AG04450 (cell line): ENCODE data around the gene OR2AK2. TPM values are rescaled to one million over a fixed set of nuclear protein-coding genes. Genes with fewer than 3 reads are reported as not detected.

Source experiments
- CTCF ChIA-PET: fragments of 300-600, 350-600 bp; formaldehyde crosslinking; extraction: SDS; loops from one replicate; lab custom pipeline; 2022; ENCODE audit warnings: antibody characterized with exemption, inconsistent platforms; lab: Charles Lee
- POLR2A ChIA-PET: fragments of 350-600 bp; formaldehyde crosslinking; extraction: SDS; loops from one replicate; lab custom pipeline; 2021; ENCODE audit warnings: antibody characterized with exemption, inconsistent platforms; lab: Yijun Ruan, JAX
- DNase-seq: peaks from one replicate; pipeline ENCODE4 v3.0.0-alpha.2; 2011; ENCODE audit warnings: low read depth, low spot score
- H3K27ac ChIP-seq: one replicate; pipeline ENCODE4 v1.5.1; 2012; ENCODE audit warnings: low read depth, low read length, control low read depth
- H3K27me3 ChIP-seq: one replicate; pipeline ENCODE4 v1.6.0; 2012; ENCODE audit warnings: low read length; ENCODE audit not compliant: control insufficient read depth, insufficient read depth
- H3K4me3 ChIP-seq: 2 replicates; pipeline ENCODE4 v1.5.1; 2011; ENCODE audit warnings: mild to moderate bottlenecking, low read depth, low read length, control low read depth
- H3K9me3 ChIP-seq: 2 replicates; pipeline ENCODE4 v1.5.1; 2012; ENCODE audit warnings: low read length; ENCODE audit not compliant: control insufficient read depth, insufficient read depth
- polyA plus RNA-seq: library from polyadenylated mRNA; depleted of rRNA; stranded (reverse); fragments of >200 nt; gene quantifications from 2 replicates; pipeline ENCODE4 v1.2.3, GENCODE V29; 2011; rRNA removed
- small RNA-seq: library from RNA; depleted of rRNA; stranded (forward); fragments of <200 nt; gene quantifications from one replicate; pipeline ENCODE3, GENCODE V24; 2012; ENCODE audit warnings: low read depth; ENCODE audit not compliant: insufficient read length
- TF ChIP-seq, protein P1 (sequence below): IDR thresholded peaks from 2 replicates; pipeline ENCODE4 v1.5.1; 2011; ENCODE audit warnings: low read depth, low read length, control low read depth, inconsistent platforms

The OR2AK2 gene
- polyA plus RNA-seq, 1 experiment = not detected

- H3K9me3 ChIP-seq = peaks cover 5% of the 10 kb centered on the region; the same call in 1 of the 2 replicates
- H3K27ac ChIP-seq = no peak overlapping the region
- H3K27me3 ChIP-seq = no peaks in the 10 kb centered on the region
- TF ChIP-seq, protein P1, sequence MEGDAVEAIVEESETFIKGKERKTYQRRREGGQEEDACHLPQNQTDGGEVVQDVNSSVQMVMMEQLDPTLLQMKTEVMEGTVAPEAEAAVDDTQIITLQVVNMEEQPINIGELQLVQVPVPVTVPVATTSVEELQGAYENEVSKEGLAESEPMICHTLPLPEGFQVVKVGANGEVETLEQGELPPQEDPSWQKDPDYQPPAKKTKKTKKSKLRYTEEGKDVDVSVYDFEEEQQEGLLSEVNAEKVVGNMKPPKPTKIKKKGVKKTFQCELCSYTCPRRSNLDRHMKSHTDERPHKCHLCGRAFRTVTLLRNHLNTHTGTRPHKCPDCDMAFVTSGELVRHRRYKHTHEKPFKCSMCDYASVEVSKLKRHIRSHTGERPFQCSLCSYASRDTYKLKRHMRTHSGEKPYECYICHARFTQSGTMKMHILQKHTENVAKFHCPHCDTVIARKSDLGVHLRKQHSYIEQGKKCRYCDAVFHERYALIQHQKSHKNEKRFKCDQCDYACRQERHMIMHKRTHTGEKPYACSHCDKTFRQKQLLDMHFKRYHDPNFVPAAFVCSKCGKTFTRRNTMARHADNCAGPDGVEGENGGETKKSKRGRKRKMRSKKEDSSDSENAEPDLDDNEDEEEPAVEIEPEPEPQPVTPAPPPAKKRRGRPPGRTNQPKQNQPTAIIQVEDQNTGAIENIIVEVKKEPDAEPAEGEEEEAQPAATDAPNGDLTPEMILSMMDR = no peak
- ChIA-PET POLR2A (no interaction called here), CTCF (no interaction called here)
- H3K4me3 ChIP-seq = no peak overlapping the region
- no peak for DNase-seq
Observed at GRCh38 chr1:248015803-248016202, 50.8 kb downstream of the OR2AK2 start.

Small RNA genes lying within 50 kb of the gene (small RNA-seq; reads per million reads assigned to genes)
- not detected for gene RF00019

Other genes with a start within 250 kb of the OR2AK2 start
- not detected in 2 replicates for gene OR6F1, start 248.6 kb upstream of the OR2AK2 start, polyA plus RNA-seq
- not detected in 2 replicates for gene OR14K1, start 226.6 kb upstream of the OR2AK2 start, polyA plus RNA-seq
- not detected in 2 replicates for gene OR14A2, start 217.1 kb upstream of the OR2AK2 start, polyA plus RNA-seq
- not detected in 2 replicates for gene OR1C1, start 204.7 kb upstream of the OR2AK2 start, polyA plus RNA-seq
- not detected in 2 replicates for gene OR14A16, start 141.1 kb upstream of the OR2AK2 start, polyA plus RNA-seq
- gene OR11L1, start 123.3 kb upstream of the OR2AK2 start, polyA plus RNA-seq = not detected in 2 replicates
- 0.09 and 0.10 TPM in 2 replicates for gene TRIM58, start 108.0 kb upstream of the OR2AK2 start, polyA plus RNA-seq
- gene OR2W3, start 69.6 kb upstream of the OR2AK2 start, polyA plus RNA-seq = 0.10 TPM in 1 of 2 replicates, not detected in the other
- not detected in 2 replicates for gene OR2T8, start 45.0 kb upstream of the OR2AK2 start, polyA plus RNA-seq
- not detected in 2 replicates for gene OR2AJ1, start 40.3 kb upstream of the OR2AK2 start, polyA plus RNA-seq
- not detected in 2 replicates for gene OR2L8, start 16.4 kb upstream of the OR2AK2 start, polyA plus RNA-seq
- not detected in 2 replicates for gene OR2L5, start 48.4 kb downstream of the OR2AK2 start, polyA plus RNA-seq
- not detected in 2 replicates for gene OR2L2, start 64.8 kb downstream of the OR2AK2 start, polyA plus RNA-seq
- gene OR2L3, start 81.6 kb downstream of the OR2AK2 start, polyA plus RNA-seq = not detected in 2 replicates
- gene OR2L13, start 130.0 kb downstream of the OR2AK2 start, polyA plus RNA-seq = not detected in 2 replicates
- not detected in 2 replicates for gene OR2M5, start 179.9 kb downstream of the OR2AK2 start, polyA plus RNA-seq
- not detected in 2 replicates for gene OR2M2, start 209.6 kb downstream of the OR2AK2 start, polyA plus RNA-seq
- gene OR2M3, start 232.0 kb downstream of the OR2AK2 start, polyA plus RNA-seq = not detected in 2 replicates